SW480 (cell line): ENCODE data around the gene ZBTB8B.
"Not testable (repeated sequence)": the region's sequence is repeated elsewhere in the genome, so short reads cannot be mapped to it uniquely, and the experiment has no call there.

ENCODE experiments used
- DNase-seq: peaks from one replicate; pipeline ENCODE4 v3.0.0-alpha.2; 2016; ENCODE audit warnings: low spot score

The ZBTB8B gene

DNA sequence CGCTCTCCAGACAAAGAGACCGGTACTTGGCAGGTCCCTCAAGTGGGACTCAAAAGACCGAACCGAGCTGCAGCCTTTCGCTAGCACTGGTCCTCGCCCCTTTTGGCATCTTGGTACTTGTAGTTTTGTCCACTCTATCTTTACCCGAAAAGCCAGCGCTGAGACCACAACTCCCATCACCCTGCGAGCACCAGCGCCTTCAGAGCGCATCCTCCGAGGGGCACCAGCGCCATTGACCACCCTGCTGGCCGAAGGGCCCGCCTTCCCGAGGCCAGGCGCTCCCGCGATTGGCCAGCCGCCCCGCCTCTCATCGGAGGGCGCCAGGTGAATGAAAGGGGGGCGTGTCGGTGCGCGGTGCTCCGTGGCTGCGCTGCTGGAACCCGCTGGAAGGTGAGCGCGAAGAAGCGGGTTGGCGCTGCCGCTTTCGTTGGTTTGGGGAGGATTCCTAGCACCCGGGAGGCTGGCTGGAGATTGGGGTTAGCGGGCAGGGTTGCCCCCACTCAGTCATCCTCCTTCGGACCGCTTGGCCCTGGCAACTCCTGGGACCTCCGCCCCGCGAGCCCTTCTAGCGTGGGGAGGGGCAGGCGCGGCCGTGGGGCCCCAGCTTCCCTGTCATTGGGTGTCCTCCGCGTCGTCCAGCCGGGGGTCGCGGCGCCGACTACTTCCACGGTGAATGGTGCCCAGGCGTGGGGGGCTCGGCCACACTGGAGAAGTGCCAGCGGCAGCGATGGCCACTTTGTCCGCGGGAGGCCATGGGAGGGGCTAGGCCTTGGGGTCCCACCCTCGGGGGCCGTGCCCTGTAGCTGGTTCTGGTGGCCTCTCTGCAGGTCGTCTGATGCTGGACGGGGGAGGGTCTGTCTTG, at the start of gene ZBTB8B:
ZBTB8B (plus strand) TSS at position 357 of the 862 bp plus-strand sequence. CDS start 5,553 bp downstream, outside the sequence.
- DNase-seq = peak; percentile 69

DNA sequence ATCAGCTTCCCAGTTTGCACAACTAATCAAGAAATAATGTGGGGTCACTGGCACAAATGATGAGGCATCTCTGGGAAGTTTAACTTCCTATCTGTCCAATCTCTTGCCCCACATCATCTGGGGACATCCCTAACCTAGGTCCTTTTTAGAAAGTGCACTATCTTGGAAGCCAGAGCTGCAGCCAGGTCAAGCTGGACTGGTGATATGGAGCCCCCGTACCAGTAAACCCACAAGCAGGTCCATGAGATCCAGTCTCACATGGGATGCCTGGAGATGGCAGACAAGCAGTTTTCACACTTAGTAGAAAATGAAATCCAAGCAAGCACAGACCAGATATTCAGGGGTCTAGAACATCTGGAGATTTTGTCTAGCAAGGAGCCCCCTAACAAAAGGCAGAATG, 43.1 kb upstream of the ZBTB8B start:
- DNase-seq = no peak

DNA sequence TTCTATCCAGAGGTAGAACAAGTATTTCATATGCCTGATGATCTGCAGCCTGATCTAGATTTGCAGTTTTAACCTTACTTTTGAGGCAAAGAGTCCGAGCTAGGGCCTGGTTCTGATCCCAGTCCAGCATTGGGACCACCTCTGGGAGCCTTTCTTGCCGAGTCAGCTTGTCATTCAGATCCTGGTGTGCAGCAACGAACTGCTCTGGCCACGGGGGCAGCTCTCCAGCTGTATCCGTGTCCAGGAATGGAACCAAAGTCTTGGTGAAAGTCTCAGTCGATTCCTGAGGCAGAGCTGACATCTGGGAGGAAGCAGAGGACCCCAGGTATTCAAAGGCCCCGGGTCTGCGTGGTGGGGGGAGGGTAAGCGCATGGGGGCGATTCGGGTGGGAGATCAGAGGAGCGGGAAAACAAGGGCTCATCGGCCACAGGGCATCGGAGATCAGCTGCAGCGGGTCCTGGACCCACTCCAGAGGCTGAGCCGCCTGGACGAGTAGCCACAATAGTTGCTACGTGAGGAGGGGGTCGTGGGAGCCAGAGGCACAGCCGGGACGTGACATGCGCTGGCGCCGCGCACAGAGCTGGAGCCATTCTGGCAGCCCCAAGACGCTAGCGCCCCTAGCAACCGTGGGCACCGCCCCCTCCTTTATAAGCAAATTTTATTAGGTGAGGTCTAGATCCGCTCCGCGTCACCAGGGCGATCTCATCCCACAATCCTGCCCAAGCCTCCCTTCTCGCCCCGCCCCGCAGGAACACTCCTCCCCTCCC, 38.2 kb upstream of the ZBTB8B start:
- no peak for DNase-seq

DNA sequence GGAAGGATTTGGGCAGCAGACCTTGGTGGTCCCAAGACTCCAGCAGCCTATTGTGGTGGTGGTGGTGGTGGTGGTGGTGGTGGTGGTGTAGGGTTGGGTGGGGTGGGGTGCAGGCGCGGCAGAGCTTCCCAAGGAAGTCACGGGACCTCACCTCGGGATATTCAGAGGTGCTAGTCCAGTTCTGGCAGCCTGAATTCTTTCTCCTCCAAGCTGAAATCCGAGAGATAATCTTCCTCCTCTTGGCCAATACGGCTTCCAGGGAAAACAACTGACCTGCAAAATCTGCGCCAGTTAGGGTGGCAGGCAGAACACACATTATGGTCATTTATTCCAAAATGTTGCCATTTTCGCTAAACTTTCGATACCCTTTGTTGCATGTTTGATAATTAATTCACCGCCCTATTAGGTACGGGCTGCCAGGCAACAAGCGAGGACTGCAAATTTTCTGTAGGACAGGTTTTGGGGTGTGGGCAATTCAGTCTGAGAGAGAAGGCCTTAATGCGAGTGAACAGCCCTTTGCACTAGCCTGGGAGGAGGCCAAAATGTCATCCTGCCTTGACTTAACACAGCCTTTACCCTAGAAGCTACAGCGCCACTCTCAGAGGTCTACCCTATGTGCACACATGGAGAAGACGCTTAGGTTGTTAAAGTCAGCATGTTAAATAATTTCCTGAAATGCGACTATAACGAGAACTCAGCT, 37.5 kb upstream of the ZBTB8B start:
- DNase-seq = no peak

DNA sequence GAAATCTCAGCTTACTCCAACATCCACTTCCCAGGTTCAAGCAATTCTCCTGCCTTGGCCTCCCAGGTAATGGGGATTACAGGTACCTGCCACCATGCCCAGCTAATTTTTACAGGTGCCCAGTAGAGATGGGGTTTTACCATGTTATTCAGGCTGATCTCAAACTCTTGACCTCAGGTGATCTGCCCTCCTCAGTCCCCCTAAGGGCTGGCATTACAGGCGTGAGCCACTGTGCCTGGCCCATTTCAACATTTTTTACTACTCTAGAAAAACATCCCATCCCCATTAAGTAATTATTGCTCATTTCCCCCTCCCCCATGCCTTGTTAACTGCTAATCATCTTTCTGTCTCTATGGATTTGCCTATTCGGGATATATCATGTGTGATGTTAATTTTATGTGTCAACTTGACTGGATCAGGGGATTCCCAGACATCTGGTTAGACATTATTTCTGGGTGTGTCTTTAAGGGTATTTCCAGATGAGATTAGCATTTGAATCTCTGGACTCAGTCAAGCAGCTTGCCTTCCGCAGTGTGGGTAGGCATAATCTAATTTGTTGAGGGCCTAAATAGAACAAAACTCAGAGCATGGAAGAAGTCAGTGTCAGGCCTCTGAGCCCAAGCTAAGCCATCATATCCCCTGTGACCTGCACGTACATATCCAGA, 33.0 kb upstream of the ZBTB8B start:
- no peak for DNase-seq

DNA sequence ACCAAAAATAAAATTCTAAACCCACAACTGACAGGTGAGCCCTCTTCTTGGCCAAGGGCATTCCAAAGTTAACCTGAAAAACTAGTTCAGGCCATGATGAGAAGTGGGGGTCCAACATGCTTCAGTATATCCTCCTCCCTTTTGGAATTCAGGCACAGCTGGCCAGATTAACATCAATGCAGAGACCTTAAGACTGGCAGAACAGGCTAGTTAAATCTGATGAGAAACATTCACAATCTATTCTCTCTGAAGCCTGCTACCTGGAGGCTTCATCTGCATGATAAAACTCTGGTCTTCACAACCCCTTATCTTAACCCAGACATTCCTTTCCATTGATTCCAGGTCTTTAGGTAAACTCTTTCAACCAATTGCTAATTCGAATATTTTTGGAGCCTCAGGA, 26.7 kb upstream of the ZBTB8B start:
- no peak for DNase-seq

DNA sequence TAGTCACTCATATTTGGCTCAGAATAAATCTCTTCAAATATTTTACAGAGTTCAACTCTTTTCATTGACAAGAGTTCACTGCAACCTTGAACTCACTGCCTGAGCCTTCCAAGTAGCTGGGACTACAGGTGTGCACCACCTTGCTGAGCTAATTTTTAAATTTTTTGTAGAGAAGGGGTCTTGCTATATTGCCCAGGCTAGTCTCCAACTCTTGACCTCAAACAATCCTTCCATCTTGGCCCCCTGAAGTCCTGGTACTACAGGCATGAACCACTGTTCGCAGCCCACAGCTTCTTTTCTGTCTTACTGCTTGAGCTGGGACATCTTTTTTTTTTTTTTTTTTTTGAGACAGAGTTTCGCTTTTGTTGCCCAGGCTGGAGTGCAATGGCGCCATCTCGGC, 26.1 kb upstream of the ZBTB8B start:
- not testable (repeated sequence) for DNase-seq

DNA sequence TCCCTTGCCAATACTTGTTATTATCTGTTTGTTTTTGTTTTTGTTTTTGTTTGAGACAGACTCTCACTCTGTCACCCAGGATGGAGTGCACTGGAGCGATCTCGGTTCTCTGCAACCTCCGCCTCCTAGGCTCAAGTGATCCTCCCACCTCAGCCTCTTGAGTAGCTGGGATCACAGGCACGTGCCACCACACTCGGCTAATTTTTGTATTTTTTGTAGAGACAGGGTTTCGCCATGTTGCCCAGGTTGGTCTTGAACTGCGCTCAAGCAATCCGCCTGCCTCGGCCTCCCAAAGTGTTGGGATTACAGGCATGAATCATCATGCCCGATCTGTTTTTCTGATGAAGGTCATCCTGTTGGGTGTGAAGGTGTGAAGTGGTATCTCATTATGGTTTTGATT, 23.4 kb upstream of the ZBTB8B start:
- not testable (repeated sequence) for DNase-seq

DNA sequence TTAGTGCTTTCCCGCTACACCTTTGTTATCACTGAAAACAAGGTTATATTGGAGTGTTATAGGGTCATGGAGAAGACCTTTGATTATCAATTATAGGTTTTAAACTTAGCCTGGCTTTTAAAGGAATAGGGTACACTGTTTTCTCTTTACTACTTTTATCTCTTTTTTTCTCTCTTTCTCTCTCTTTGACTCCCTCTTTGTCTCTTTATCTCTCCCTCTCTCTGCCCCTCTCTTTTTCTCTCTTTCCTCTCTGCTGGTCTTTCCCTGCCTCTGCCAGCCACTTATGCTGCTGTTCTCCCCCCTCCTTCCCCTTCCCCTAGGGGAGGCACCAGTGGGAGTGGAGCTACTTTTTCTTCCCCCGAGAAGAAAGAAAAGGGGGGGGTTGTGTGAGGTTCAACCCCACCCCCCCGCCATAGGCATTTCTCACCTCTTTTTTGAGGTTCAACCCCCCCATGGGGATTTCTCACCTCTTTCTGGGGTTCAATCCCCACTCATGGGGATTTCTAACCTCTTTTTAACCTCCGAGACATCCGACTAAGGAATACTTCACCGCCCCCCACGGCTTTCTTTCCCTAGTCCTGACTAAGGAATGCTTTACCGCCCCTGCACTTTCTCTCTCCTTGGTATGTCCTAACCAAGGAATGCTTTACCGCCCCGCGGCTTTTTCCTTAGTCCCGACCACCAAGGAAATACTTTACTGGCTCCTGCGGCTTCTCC, 17.2 kb upstream of the ZBTB8B start:
- DNase-seq = no peak

DNA sequence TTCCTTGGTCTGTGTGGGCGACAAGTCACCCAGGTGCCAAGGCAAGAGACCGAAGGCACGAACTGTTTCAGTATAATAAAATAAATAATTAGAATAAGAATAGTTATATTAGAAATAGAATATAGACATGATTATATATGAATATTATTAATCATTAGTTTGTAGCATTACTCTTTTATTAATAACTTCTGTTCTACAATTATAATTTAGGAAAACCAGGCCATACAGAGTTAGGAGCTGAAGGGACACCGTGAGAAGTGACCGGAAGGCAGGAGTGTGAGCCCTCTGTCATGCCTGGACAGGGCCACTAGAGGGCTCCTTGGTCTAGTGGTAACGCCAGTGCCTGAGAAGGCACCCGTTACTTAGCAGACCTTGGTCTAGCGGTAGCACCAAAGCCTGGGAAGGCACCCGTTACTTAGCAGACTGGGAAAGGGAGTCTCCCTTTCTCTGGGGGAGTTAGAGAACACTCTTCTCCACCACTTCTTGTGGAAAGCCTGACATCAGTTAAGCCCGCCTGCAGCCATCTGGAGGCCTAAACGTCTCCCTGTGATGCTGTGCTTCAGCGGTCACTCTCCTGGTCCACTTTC, 16.6 kb upstream of the ZBTB8B start:
- DNase-seq = peak; percentile 52

DNA sequence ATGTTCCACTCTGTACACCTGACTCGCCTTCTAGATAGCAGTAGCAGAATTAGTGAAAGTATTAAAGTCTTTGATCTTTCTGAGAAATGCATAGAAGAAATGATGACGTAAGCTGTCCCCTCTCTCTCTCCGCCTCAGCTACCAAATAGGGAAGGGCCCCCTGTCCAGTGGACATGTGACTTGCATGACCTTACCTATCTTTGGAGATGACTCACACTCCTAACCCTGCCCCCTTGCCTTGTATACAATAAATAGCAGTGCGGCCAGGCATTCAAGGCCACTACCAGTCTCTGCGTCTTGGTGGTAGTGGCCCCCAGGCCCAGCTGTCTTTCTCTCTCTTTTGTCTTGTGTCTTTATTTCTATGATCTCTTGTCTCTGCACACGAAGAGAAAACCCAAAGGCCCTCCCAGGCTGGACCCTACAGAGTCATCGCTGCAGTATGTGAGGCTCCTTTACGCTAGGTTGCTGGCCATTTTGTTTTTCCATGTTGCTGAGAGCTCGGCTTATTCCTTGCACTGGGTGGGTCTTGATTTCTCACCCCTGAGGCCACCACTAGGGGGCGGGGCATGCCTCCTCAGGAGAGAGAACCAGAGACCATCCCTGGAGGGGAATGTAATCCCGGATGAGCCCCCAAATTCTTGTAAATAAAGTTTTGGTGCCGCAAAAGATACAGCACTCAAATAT, 16.0 kb upstream of the ZBTB8B start:
- no peak for DNase-seq

DNA sequence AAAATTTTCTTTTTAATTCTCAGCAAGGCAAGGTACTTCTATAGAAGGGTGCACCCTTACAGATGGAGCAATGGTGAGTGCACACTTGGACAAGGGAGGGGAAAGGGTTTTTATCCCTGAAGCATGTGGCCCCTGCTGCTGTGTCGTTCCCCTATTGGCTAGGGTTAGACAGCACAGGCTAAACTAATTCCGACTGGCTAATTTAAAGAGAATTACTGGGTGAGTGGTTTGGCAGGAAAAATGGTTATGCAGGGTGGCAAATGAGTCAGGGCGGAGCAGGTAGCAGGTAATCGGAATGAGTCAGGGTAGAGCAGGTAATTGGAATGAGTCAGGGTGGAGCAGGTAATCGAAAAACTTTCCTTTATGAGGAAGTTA, 15.4 kb upstream of the ZBTB8B start:
- DNase-seq = not testable (repeated sequence)

DNA sequence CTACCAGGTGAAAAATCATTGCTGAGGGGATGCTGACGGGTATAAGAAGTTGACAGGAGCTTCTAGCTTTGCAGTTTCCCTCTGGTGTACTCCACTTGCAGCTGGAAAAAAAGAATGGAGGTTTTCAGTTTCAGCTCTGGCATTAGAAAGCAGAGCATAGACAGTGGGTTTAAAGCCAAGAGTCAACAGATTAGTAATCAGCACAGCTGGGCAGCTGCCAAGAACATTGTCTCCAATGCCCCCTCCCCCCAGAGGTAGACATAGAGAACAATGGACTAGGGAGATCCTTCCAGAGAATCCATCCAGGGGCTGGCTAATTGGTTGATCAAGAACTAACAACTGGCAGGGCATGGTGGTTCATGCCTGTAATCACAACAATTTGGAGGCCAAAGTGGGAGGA, 10.1 kb upstream of the ZBTB8B start:
- no peak for DNase-seq

DNA sequence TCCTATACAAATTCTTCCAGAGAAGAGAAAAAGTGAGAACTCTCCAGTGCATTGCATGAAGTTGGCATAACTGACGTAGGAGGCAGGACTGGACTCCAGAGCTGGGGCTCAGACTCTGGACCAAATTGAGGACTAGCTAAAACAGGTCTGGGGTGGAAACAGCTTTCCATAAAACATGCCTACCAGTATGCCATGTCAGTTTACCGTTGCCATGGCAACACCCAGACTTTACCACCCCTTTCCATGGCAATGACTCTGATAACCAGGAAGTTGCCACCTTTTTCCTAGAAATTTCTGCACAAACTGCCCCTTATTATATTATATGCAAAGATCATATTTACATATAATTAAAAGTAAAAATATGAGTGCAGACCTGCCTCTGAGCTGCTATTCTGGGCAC, 8.9 kb upstream of the ZBTB8B start:
- no peak for DNase-seq

DNA sequence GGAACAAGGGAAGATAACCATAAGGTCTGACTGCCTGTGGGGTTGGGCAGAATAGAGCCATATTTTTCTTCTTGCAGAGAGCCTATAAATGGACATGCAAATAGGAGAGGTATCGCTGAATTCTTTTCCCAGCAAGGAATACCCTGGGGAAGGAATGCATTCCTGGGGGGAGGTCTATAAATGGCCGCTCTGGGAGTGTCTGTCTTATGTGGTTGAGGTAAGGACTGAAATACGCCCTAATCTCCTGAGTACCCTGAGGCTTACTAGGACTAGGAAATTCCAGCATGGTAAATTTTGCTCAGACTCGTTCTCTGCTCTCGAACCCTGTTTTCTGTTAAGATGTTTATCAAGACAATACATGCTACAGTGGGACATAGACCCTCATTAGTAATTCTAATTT, 6.1 kb upstream of the ZBTB8B start:
- not testable (repeated sequence) for DNase-seq

DNA sequence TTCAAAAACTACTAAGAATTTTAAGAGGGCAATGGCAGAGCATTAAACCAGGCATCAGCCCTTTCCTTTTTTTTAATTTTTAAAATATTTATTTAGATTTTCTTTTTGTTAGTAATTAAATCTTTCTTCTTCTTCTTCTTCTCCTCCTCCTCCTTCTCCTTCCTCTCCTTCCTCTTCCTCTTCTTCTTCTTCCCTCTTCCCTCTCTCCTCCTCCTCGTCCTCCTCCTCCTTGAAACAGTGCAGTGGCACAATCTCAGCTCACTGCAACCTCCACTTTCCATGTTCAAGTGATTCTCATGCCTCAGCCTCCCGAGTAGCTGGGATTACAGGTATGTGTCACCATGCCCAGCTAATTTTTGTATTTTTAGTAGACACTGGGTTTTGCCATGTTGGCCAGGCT, 1.9 kb upstream of the ZBTB8B start:
- DNase-seq = not testable (repeated sequence)

DNA sequence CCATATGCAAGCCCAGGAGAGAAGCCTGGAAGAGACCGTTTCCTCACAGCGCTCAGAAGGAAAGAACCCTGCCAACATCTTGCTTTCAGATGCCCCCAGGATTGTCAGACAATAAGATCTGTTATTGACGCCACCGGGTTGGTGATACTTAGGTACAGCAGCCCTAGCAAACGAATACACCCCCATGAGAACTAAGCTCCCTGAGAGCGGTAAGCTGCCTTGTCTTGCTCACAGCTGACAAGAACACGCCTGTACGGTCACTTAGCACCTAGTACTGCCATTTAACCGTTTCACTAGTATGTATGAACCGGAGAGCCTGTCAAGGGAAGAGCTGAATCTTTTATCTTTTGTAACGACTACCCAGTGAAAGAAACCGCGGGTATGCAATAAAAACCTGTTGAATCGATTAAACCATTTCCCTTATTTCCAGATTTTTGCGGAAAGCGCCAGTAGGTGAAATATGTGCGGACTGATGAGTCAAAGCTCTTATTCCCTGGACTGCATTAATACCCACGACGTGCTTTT, 619 bp upstream of the ZBTB8B start:
- peak; percentile 14 for DNase-seq

DNA sequence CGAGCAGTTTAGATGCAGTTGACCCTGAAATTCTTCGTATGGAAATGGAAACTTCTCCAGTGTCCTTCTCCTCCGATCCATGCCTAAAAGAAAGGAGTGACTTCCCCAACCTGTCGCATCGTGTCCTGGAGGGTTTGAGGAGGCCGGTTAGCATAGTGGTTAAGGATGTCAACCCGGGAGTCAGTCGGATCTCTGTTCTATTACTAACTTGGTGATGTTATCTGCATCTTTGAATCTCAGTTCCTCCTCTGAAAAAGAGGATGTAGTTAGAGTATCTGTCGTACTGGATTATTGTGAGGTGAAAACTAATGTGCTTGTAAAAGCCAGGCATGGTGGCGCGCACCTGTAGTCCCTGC, 684 bp downstream of the ZBTB8B start:
- no peak for DNase-seq

DNA sequence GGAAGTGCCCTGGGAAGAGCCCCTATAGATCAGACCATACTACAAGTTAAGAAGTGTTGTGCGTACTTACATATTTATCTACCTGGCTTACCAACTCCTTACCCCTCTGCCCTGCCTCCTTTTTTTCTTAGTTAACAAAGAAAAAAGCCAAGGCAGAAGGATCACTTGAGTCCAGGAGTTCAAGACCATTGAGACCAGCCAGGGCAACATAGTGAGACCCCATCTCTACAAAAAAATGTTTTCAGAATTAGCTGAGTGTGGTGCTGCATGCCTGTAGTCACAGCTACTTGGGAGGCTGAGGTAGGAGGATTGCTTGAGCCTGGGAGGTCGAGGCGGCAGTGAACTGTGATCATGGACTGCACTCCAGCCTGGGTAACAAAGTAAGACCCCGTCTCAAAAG, 1.9 kb downstream of the ZBTB8B start:
- no peak for DNase-seq

DNA sequence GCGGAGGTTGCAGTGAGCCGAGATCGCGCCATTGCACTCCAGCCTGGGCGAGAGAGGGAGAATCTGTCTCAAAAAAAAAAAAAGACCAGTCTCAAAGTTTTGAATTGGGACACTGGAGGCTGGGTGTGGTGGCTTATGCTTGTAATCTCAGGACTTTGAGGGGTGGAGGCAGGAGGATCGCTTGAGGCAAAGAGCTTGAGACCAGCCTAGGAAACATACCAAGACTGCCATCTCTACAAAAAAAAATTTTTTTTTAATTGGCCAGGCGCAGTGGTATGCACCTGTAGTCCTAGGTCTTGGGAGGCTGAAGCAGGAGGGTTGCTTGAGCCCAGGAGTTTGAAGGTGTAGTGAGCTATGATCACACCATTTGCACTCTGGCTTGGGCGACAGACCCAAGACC, 3.9 kb downstream of the ZBTB8B start:
- no peak for DNase-seq
